Measurements from ENCODE around the gene DPYSL4. TPM values are rescaled to one million over a fixed set of nuclear protein-coding genes. Genes with fewer than 3 reads are reported as not detected.

Gene DPYSL4
- total RNA-seq, 5 donors from 2014 or later (not counting 1 experiment from before 2014, with no cell fraction given), result 0.66 to 3.9 (median 3.2) TPM

- no peaks in the 10 kb centered on the region for H3K9me3 ChIP-seq
- H3K4me1 ChIP-seq (ENCODE audit: control insufficient read depth in 1 of 2, extremely low read depth in 1 of 2, insufficient read depth in 2 of 2, low read length in 2 of 2), result no peaks in the 10 kb centered on the region
- Mint-ChIP-seq H3K27ac (no peak overlapping the region), H3K4me1 (peaks cover 0 to 3% (median 0%) of the 10 kb centered on the region in 3 donors), H3K27me3 (peaks cover 12 to 17% of the 10 kb centered on the region in 2 donors), H3K4me3 (no peak overlapping the region), H3K9me3 (no peaks in the 10 kb centered on the region), H3K36me3 (no peaks in the 10 kb centered on the region)
- peaks cover 2 to 67% of the 10 kb centered on the region in 2 experiments for H3K27me3 ChIP-seq (replicated peaks in 1 of 2; ENCODE audit: control insufficient read depth in 2 of 2, extremely low read depth in 1 of 2, insufficient read depth in 2 of 2, low read length in 1 of 2)
- WGBS (ENCODE audit: insufficient coverage), result 79% methylated on average over 17 of the region's 21 CpGs
- H3K4me3 ChIP-seq (ENCODE audit: control insufficient read depth in 1 of 2, extremely low read depth in 1 of 2, low read length in 1 of 2), result no peak overlapping the region
- DNase-seq, result peak in 8 of 35 experiments; percentile 19 to 42 (median 28)
- CTCF ChIA-PET, result no interaction called here
- POLR2A ChIA-PET, result interaction anchor here in 1 of 2 donors (0.6 kb wide), 1 partner anchor 11 kb away, joined by 3 read pairs; no protein-coding TSS in a partner anchor
- H3K36me3 ChIP-seq (ENCODE audit: control insufficient read depth in 2 of 2, extremely low read depth in 1 of 2, insufficient read depth in 1 of 2, low read length in 1 of 2), result no peaks in the 10 kb centered on the region
- H3K27ac ChIP-seq (ENCODE audit: low read length), result no peak overlapping the region
- ATAC-seq (replicated peaks in 1 of 4), result peak in 2 of 4 experiments; percentile 40 to 57
These were observed 7.3 kb downstream of the DPYSL4 start for GRCh38 chr10:132193907-132194552.

GRCh38 chr10:132194726-132195125, 8.0 kb downstream of the DPYSL4 start:
- Mint-ChIP-seq H3K36me3 (no peaks in the 10 kb centered on the region), H3K9me3 (no peaks in the 10 kb centered on the region), H3K27ac (no peak overlapping the region), H3K27me3 (peaks cover 5 to 10% of the 10 kb centered on the region in 2 donors), H3K4me1 (no peaks in the 10 kb centered on the region), H3K4me3 (no peak overlapping the region)
- Histone ChIP-seq H3K4me3 (ENCODE audit: control insufficient read depth in 1 of 2, extremely low read depth in 1 of 2, low read length in 1 of 2) (no peak overlapping the region), H3K9me3 (no peaks in the 10 kb centered on the region), H3K27me3 (replicated peaks in 1 of 2; ENCODE audit: control insufficient read depth in 2 of 2, extremely low read depth in 1 of 2, insufficient read depth in 2 of 2, low read length in 1 of 2) (peaks cover under 1 to 64% of the 10 kb centered on the region in 2 experiments), H3K27ac (ENCODE audit: low read length) (no peak overlapping the region), H3K4me1 (ENCODE audit: control insufficient read depth in 1 of 2, extremely low read depth in 1 of 2, insufficient read depth in 2 of 2, low read length in 2 of 2) (no peaks in the 10 kb centered on the region), H3K36me3 (ENCODE audit: control insufficient read depth in 2 of 2, extremely low read depth in 1 of 2, insufficient read depth in 1 of 2, low read length in 1 of 2) (no peaks in the 10 kb centered on the region)
- no peak for ATAC-seq (replicated peaks in 1 of 4)
- WGBS (ENCODE audit: insufficient coverage), result 91% methylated on average over 14 of the region's 15 CpGs
- ChIA-PET POLR2A (no interaction called here), CTCF (no interaction called here)
- no peak for DNase-seq

- POLR2A ChIA-PET, result interaction anchor here in 1 of 2 donors (0.5 to 0.6 kb wide), 2 partner anchors 292 to 499 kb away, joined by 3 read pairs; no protein-coding TSS in a partner anchor
- H3K27me3 Mint-ChIP-seq, result peaks cover 0 to 5% of the 10 kb centered on the region in 2 donors
- 80% methylated on average over 11 of the region's 13 CpGs for WGBS (ENCODE audit: insufficient coverage)
These were observed 8.8 kb downstream of the DPYSL4 start for GRCh38 chr10:132195366-132196075.

GRCh38 chr10:132196178-132197113, 9.7 kb downstream of the DPYSL4 start:
- POLR2A ChIA-PET, result no interaction called here
- 85% methylated on average over 18 of the region's 30 CpGs for WGBS (ENCODE audit: insufficient coverage)
- Mint-ChIP-seq H3K27ac (no peak overlapping the region), H3K4me3 (no peak overlapping the region), H3K9me3 (no peaks in the 10 kb centered on the region), H3K36me3 (no peaks in the 10 kb centered on the region), H3K4me1 (no peaks in the 10 kb centered on the region), H3K27me3 (peaks cover 0 to 5% of the 10 kb centered on the region in 2 donors)
- Histone ChIP-seq H3K27me3 (replicated peaks in 1 of 2; ENCODE audit: control insufficient read depth in 2 of 2, extremely low read depth in 1 of 2, insufficient read depth in 2 of 2, low read length in 1 of 2) (peaks cover 0 to 57% of the 10 kb centered on the region in 2 experiments), H3K36me3 (ENCODE audit: control insufficient read depth in 2 of 2, extremely low read depth in 1 of 2, insufficient read depth in 1 of 2, low read length in 1 of 2) (no peaks in the 10 kb centered on the region), H3K27ac (ENCODE audit: low read length) (no peak overlapping the region), H3K9me3 (no peaks in the 10 kb centered on the region), H3K4me1 (ENCODE audit: control insufficient read depth in 1 of 2, extremely low read depth in 1 of 2, insufficient read depth in 2 of 2, low read length in 2 of 2) (no peaks in the 10 kb centered on the region), H3K4me3 (ENCODE audit: control insufficient read depth in 1 of 2, extremely low read depth in 1 of 2, low read length in 1 of 2) (no peak overlapping the region)
- CTCF ChIA-PET, result no interaction called here
- DNase-seq, result no peak
- ATAC-seq (replicated peaks in 1 of 4), result no peak

More at GRCh38 chr10:132195366-132196075, 8.8 kb downstream of the DPYSL4 start:
- no peak for DNase-seq
- Mint-ChIP-seq H3K4me3 (no peak overlapping the region), H3K27ac (no peak overlapping the region), H3K9me3 (no peaks in the 10 kb centered on the region), H3K4me1 (no peaks in the 10 kb centered on the region), H3K36me3 (no peaks in the 10 kb centered on the region)
- Histone ChIP-seq H3K27me3 (replicated peaks in 1 of 2; ENCODE audit: control insufficient read depth in 2 of 2, extremely low read depth in 1 of 2, insufficient read depth in 2 of 2, low read length in 1 of 2) (peaks cover 0 to 57% of the 10 kb centered on the region in 2 experiments), H3K36me3 (ENCODE audit: control insufficient read depth in 2 of 2, extremely low read depth in 1 of 2, insufficient read depth in 1 of 2, low read length in 1 of 2) (no peaks in the 10 kb centered on the region), H3K9me3 (no peaks in the 10 kb centered on the region), H3K4me3 (ENCODE audit: control insufficient read depth in 1 of 2, extremely low read depth in 1 of 2, low read length in 1 of 2) (no peak overlapping the region), H3K4me1 (ENCODE audit: control insufficient read depth in 1 of 2, extremely low read depth in 1 of 2, insufficient read depth in 2 of 2, low read length in 2 of 2) (no peaks in the 10 kb centered on the region), H3K27ac (ENCODE audit: low read length) (no peak overlapping the region)
- CTCF ChIA-PET, result no interaction called here
- no peak for ATAC-seq (replicated peaks in 1 of 4)

GRCh38 chr10:132197271-132198067, 10.7 kb downstream of the DPYSL4 start:
- Mint-ChIP-seq H3K27ac (no peak overlapping the region), H3K36me3 (no peaks in the 10 kb centered on the region), H3K27me3 (peaks cover 0 to 5% of the 10 kb centered on the region in 2 donors), H3K4me3 (no peak overlapping the region), H3K9me3 (no peaks in the 10 kb centered on the region), H3K4me1 (no peaks in the 10 kb centered on the region)
- DNase-seq, result no peak
- 78% methylated on average over 17 of the region's 25 CpGs for WGBS (ENCODE audit: insufficient coverage)
- H3K27ac ChIP-seq (ENCODE audit: low read length), result no peak overlapping the region
- H3K4me1 ChIP-seq (ENCODE audit: control insufficient read depth in 1 of 2, extremely low read depth in 1 of 2, insufficient read depth in 2 of 2, low read length in 2 of 2), result no peaks in the 10 kb centered on the region
- ChIA-PET POLR2A (no interaction called here), CTCF (no interaction called here)
- no peaks in the 10 kb centered on the region for H3K9me3 ChIP-seq
- peaks cover 0 to 52% of the 10 kb centered on the region in 2 experiments for H3K27me3 ChIP-seq (replicated peaks in 1 of 2; ENCODE audit: control insufficient read depth in 2 of 2, extremely low read depth in 1 of 2, insufficient read depth in 2 of 2, low read length in 1 of 2)
- H3K36me3 ChIP-seq (ENCODE audit: control insufficient read depth in 2 of 2, extremely low read depth in 1 of 2, insufficient read depth in 1 of 2, low read length in 1 of 2), result no peaks in the 10 kb centered on the region
- no peak overlapping the region for H3K4me3 ChIP-seq (ENCODE audit: control insufficient read depth in 1 of 2, extremely low read depth in 1 of 2, low read length in 1 of 2)
- no peak for ATAC-seq (replicated peaks in 1 of 4)

- WGBS (ENCODE audit: insufficient coverage), result no CpG with 5 or more reads among the region's 3 CpGs
- Histone ChIP-seq H3K27me3 (replicated peaks in 1 of 2; ENCODE audit: control insufficient read depth in 2 of 2, extremely low read depth in 1 of 2, insufficient read depth in 2 of 2, low read length in 1 of 2) (peaks cover 0 to 49% of the 10 kb centered on the region in 2 experiments), H3K27ac (ENCODE audit: low read length) (no peak overlapping the region), H3K4me1 (ENCODE audit: control insufficient read depth in 1 of 2, extremely low read depth in 1 of 2, insufficient read depth in 2 of 2, low read length in 2 of 2) (no peaks in the 10 kb centered on the region), H3K4me3 (ENCODE audit: control insufficient read depth in 1 of 2, extremely low read depth in 1 of 2, low read length in 1 of 2) (no peak overlapping the region), H3K9me3 (no peaks in the 10 kb centered on the region), H3K36me3 (ENCODE audit: control insufficient read depth in 2 of 2, extremely low read depth in 1 of 2, insufficient read depth in 1 of 2, low read length in 1 of 2) (no peaks in the 10 kb centered on the region)
- peaks cover 0 to 5% of the 10 kb centered on the region in 2 donors for H3K27me3 Mint-ChIP-seq
- ChIA-PET CTCF (no interaction called here), POLR2A (no interaction called here)
- no peaks in the 10 kb centered on the region for H3K36me3 Mint-ChIP-seq
- H3K4me3 Mint-ChIP-seq, result no peak overlapping the region
- no peaks in the 10 kb centered on the region for H3K4me1 Mint-ChIP-seq
- H3K27ac Mint-ChIP-seq, result no peak overlapping the region
- DNase-seq (no peak), ATAC-seq (replicated peaks in 1 of 4) (no peak)
- H3K9me3 Mint-ChIP-seq, result no peaks in the 10 kb centered on the region
These were observed 11.3 kb downstream of the DPYSL4 start for GRCh38 chr10:132198068-132198370.
